Measurements from ENCODE around the gene SELENOK.
A peak's percentile ranks its signal among the peaks of the same experiment; 100 is the strongest.
"Not testable (repeated sequence)": the region's sequence is repeated elsewhere in the genome, so short reads cannot be mapped to it uniquely, and the experiment has no call there.

The SELENOK gene

GRCh38 chr3:53936347-53936746 is 44.7 kb upstream of the SELENOK start:
- Histone ChIP-seq H4K20me1 (ENCODE audit: insufficient read depth, low read length, poor library complexity, severe bottlenecking) (no peaks in the 10 kb centered on the region), H3K36me3 (ENCODE audit: insufficient read depth, low read length) (no peaks in the 10 kb centered on the region), H3K4me3 (ENCODE audit: low read length, poor library complexity, severe bottlenecking) (no peak overlapping the region), H3K9me2 (replicated peaks; ENCODE audit: low read depth, low read length) (no peaks in the 10 kb centered on the region), H3K27me3 (ENCODE audit: insufficient read depth, low read length, poor library complexity, severe bottlenecking) (no peaks in the 10 kb centered on the region), H3K9me3 (ENCODE audit: insufficient read depth, low read depth, low read length) (no peaks in the 10 kb centered on the region), H3K4me2 (ENCODE audit: low read depth, low read length, poor library complexity, severe bottlenecking) (no peak overlapping the region), H3K9ac (ENCODE audit: low read depth, low read length, poor library complexity, severe bottlenecking) (no peak overlapping the region), H3K4me1 (ENCODE audit: insufficient read depth, low read length, poor library complexity, severe bottlenecking) (no peaks in the 10 kb centered on the region), H2AFZ (ENCODE audit: low read length) (no peak overlapping the region), H3K79me2 (ENCODE audit: insufficient read depth, low read length) (no peaks in the 10 kb centered on the region), H3F3A (ENCODE audit: low read depth) (no peaks in the 10 kb centered on the region)
- no peak for TF ChIP-seq EZH2phosphoT487 (IDR thresholded peaks at IDR 0.05; ENCODE audit: borderline replicate concordance)
- TF ChIP-seq, protein P1, sequence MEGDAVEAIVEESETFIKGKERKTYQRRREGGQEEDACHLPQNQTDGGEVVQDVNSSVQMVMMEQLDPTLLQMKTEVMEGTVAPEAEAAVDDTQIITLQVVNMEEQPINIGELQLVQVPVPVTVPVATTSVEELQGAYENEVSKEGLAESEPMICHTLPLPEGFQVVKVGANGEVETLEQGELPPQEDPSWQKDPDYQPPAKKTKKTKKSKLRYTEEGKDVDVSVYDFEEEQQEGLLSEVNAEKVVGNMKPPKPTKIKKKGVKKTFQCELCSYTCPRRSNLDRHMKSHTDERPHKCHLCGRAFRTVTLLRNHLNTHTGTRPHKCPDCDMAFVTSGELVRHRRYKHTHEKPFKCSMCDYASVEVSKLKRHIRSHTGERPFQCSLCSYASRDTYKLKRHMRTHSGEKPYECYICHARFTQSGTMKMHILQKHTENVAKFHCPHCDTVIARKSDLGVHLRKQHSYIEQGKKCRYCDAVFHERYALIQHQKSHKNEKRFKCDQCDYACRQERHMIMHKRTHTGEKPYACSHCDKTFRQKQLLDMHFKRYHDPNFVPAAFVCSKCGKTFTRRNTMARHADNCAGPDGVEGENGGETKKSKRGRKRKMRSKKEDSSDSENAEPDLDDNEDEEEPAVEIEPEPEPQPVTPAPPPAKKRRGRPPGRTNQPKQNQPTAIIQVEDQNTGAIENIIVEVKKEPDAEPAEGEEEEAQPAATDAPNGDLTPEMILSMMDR (conservative IDR thresholded peaks at IDR 0.05; ENCODE audit: low read length), result no peak

GRCh38 chr3:53935283-53935901 is 43.7 kb upstream of the SELENOK start:
- no peaks in the 10 kb centered on the region for H3K79me2 ChIP-seq (ENCODE audit: insufficient read depth, low read length)

GRCh38 chr3:53927208-53927872 is 35.7 kb upstream of the SELENOK start:
- H3K4me1 ChIP-seq (ENCODE audit: insufficient read depth, low read length, poor library complexity, severe bottlenecking); H3F3A ChIP-seq (ENCODE audit: low read depth); H3K27me3 ChIP-seq (ENCODE audit: insufficient read depth, low read length, poor library complexity, severe bottlenecking); H3K79me2 ChIP-seq (ENCODE audit: insufficient read depth, low read length); H2AFZ ChIP-seq (ENCODE audit: low read length); H3K4me2 ChIP-seq (ENCODE audit: low read depth, low read length, poor library complexity, severe bottlenecking); H4K20me1 ChIP-seq (ENCODE audit: insufficient read depth, low read length, poor library complexity, severe bottlenecking); H3K9me2 ChIP-seq (replicated peaks; ENCODE audit: low read depth, low read length); H3K36me3 ChIP-seq (ENCODE audit: insufficient read depth, low read length); H3K9me3 ChIP-seq (ENCODE audit: insufficient read depth, low read depth, low read length); H3K9ac ChIP-seq (ENCODE audit: low read depth, low read length, poor library complexity, severe bottlenecking); H3K4me3 ChIP-seq (ENCODE audit: low read length, poor library complexity, severe bottlenecking): not testable (repeated sequence)

More at GRCh38 chr3:53935283-53935901, 43.7 kb upstream of the SELENOK start:
- Histone ChIP-seq H3F3A (ENCODE audit: low read depth) (no peaks in the 10 kb centered on the region), H3K27me3 (ENCODE audit: insufficient read depth, low read length, poor library complexity, severe bottlenecking) (no peaks in the 10 kb centered on the region), H3K9me3 (ENCODE audit: insufficient read depth, low read depth, low read length) (no peaks in the 10 kb centered on the region), H3K9me2 (replicated peaks; ENCODE audit: low read depth, low read length) (no peaks in the 10 kb centered on the region), H3K4me2 (ENCODE audit: low read depth, low read length, poor library complexity, severe bottlenecking) (no peak overlapping the region), H3K36me3 (ENCODE audit: insufficient read depth, low read length) (no peaks in the 10 kb centered on the region), H3K4me3 (ENCODE audit: low read length, poor library complexity, severe bottlenecking) (no peak overlapping the region), H3K4me1 (ENCODE audit: insufficient read depth, low read length, poor library complexity, severe bottlenecking) (no peaks in the 10 kb centered on the region), H2AFZ (ENCODE audit: low read length) (no peak overlapping the region), H3K9ac (ENCODE audit: low read depth, low read length, poor library complexity, severe bottlenecking) (no peak overlapping the region), H4K20me1 (ENCODE audit: insufficient read depth, low read length, poor library complexity, severe bottlenecking) (no peaks in the 10 kb centered on the region)
- TF ChIP-seq, protein P1 (conservative IDR thresholded peaks at IDR 0.05; ENCODE audit: low read length), result no peak
- no peak for TF ChIP-seq EZH2phosphoT487 (IDR thresholded peaks at IDR 0.05; ENCODE audit: borderline replicate concordance)

DNA sequence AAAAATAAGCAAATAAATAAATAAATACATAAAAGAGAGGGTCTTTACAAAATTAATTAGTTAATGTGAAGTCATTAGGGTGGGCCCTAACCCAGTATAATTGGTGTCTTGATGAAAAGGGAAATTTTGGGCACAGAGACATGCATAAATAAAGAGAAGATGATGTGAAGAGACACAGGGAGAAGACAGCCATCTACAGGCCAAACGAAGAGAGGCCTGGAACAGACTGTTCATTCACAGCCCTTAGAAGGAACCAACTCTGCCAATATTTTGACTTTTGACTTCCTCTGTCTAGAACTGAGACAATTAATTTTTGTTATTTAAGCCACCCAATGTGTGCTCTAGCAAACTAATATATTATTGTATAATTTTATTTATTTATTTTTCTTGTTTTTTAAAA is 29.6 kb upstream of the SELENOK start:
- no peak overlapping the region for H3K9ac ChIP-seq (ENCODE audit: low read depth, low read length, poor library complexity, severe bottlenecking)
- H4K20me1 ChIP-seq (ENCODE audit: insufficient read depth, low read length, poor library complexity, severe bottlenecking), result no peaks in the 10 kb centered on the region
- no peaks in the 10 kb centered on the region for H3K9me3 ChIP-seq (ENCODE audit: insufficient read depth, low read depth, low read length)
- no peaks in the 10 kb centered on the region for H3K9me2 ChIP-seq (replicated peaks; ENCODE audit: low read depth, low read length)
- H3F3A ChIP-seq (ENCODE audit: low read depth), result no peaks in the 10 kb centered on the region
- TF ChIP-seq EZH2phosphoT487 (IDR thresholded peaks at IDR 0.05; ENCODE audit: borderline replicate concordance), result no peak
- TF ChIP-seq, protein P1 (conservative IDR thresholded peaks at IDR 0.05; ENCODE audit: low read length), result peak; percentile 61
- no peak overlapping the region for H3K4me2 ChIP-seq (ENCODE audit: low read depth, low read length, poor library complexity, severe bottlenecking)
- H3K4me3 ChIP-seq (ENCODE audit: low read length, poor library complexity, severe bottlenecking), result no peak overlapping the region
- no peaks in the 10 kb centered on the region for H3K36me3 ChIP-seq (ENCODE audit: insufficient read depth, low read length)
- no peaks in the 10 kb centered on the region for H3K27me3 ChIP-seq (ENCODE audit: insufficient read depth, low read length, poor library complexity, severe bottlenecking)
- H2AFZ ChIP-seq (ENCODE audit: low read length), result no peak overlapping the region
- no peaks in the 10 kb centered on the region for H3K79me2 ChIP-seq (ENCODE audit: insufficient read depth, low read length)
- no peaks in the 10 kb centered on the region for H3K4me1 ChIP-seq (ENCODE audit: insufficient read depth, low read length, poor library complexity, severe bottlenecking)
